ENCODE measurements around the gene TNFRSF13B.

TNFRSF13B gene

GRCh38 chr17:16928406-16929034, 43.4 kb downstream of the TNFRSF13B start:
- no peak for TF ChIP-seq TCF12 (IDR thresholded peaks at IDR 0.05; ENCODE audit: low read depth)
- no peak for TF ChIP-seq CREB1 (IDR thresholded peaks at IDR 0.05; ENCODE audit: low read depth)
- TF ChIP-seq EP300 (IDR thresholded peaks at IDR 0.05; ENCODE audit: borderline replicate concordance): no peak

DNA sequence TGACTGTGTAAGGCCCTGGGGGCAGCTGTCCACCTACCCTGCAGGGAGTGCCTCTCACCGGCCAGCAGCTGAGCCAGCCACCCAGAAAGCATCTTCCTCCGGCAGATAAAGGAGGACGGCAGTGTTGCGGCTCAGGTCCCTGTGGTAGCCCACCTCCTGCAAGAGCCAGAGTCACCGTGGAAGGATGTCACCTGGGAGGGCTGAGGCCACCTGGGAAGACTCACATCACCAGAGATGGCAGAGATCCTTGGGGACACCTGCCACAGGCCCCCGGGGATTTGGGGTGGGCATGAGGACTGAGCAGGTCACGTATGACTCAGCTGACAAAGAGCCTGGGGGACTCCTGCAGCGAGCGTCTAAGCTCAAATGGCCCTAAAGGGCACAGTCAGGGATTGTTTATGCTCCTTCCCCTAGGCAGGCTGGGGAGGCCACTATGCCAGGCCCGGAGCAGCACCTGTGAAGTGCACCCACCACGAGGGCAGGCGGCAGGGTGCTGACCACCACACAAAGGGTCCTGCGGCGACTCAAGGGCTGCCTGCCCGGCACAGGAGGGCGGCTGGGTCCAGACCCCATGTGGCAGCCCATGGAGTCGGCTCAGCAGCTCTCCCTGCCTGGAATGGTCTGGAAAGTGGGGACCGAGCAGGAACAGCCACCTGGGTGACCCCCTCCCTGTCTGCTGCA, 44.1 kb downstream of the TNFRSF13B start:
- no peak for TF ChIP-seq EP300 (IDR thresholded peaks at IDR 0.05; ENCODE audit: borderline replicate concordance)
- no peak for TF ChIP-seq CEBPB (IDR thresholded peaks at IDR 0.05)
- TF ChIP-seq YY1 (IDR thresholded peaks at IDR 0.05; ENCODE audit: low read depth): no peak
- TF ChIP-seq TEAD4 (IDR thresholded peaks at IDR 0.05): no peak
- TF ChIP-seq EGR1 (IDR thresholded peaks at IDR 0.05): no peak
- TF ChIP-seq USF1 (IDR thresholded peaks at IDR 0.05): no peak

- TF ChIP-seq, protein P1, sequence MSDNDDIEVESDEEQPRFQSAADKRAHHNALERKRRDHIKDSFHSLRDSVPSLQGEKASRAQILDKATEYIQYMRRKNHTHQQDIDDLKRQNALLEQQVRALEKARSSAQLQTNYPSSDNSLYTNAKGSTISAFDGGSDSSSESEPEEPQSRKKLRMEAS (IDR thresholded peaks at IDR 0.05): no peak
- TF ChIP-seq ZBTB7A (IDR thresholded peaks at IDR 0.05; ENCODE audit: low read depth) (no peak), CREB1 (IDR thresholded peaks at IDR 0.05; ENCODE audit: low read depth) (no peak), EP300 (IDR thresholded peaks at IDR 0.05; ENCODE audit: borderline replicate concordance) (no peak), USF1 (IDR thresholded peaks at IDR 0.05) (no peak), EGR1 (IDR thresholded peaks at IDR 0.05) (no peak), TAF1 (IDR thresholded peaks at IDR 0.05; ENCODE audit: low read depth) (no peak), YY1 (IDR thresholded peaks at IDR 0.05; ENCODE audit: low read depth) (no peak), TEAD4 (IDR thresholded peaks at IDR 0.05) (no peak), FOXM1 (IDR thresholded peaks at IDR 0.05; ENCODE audit: borderline replicate concordance, low read depth) (no peak), CEBPB (IDR thresholded peaks at IDR 0.05) (no peak), REST (IDR thresholded peaks at IDR 0.05; ENCODE audit: low read depth) (no peak), RAD21 (IDR thresholded peaks at IDR 0.05; ENCODE audit: low read depth) (no peak), NFIC (IDR thresholded peaks at IDR 0.05) (no peak), TCF12 (IDR thresholded peaks at IDR 0.05; ENCODE audit: low read depth) (no peak)
Observed at GRCh38 chr17:16926571-16927451, 45.1 kb downstream of the TNFRSF13B start.

- TF ChIP-seq USF1 (IDR thresholded peaks at IDR 0.05) (no peak), ZBTB7A (IDR thresholded peaks at IDR 0.05; ENCODE audit: low read depth) (no peak), CREB1 (IDR thresholded peaks at IDR 0.05; ENCODE audit: low read depth) (no peak), REST (IDR thresholded peaks at IDR 0.05; ENCODE audit: low read depth) (no peak), YY1 (IDR thresholded peaks at IDR 0.05; ENCODE audit: low read depth) (no peak), RAD21 (IDR thresholded peaks at IDR 0.05; ENCODE audit: low read depth) (no peak), EGR1 (IDR thresholded peaks at IDR 0.05) (no peak), TAF1 (IDR thresholded peaks at IDR 0.05; ENCODE audit: low read depth) (no peak), TEAD4 (IDR thresholded peaks at IDR 0.05) (no peak), EP300 (IDR thresholded peaks at IDR 0.05; ENCODE audit: borderline replicate concordance) (no peak), NFIC (IDR thresholded peaks at IDR 0.05) (no peak)
- TF ChIP-seq, protein P1 (IDR thresholded peaks at IDR 0.05): no peak
Observed at GRCh38 chr17:16926061-16926511, 45.8 kb downstream of the TNFRSF13B start.

All from Ishikawa (cell line).